ENCODE results near the gene PIGS. TPM values are rescaled to one million over a fixed set of nuclear protein-coding genes. Genes with fewer than 3 reads are reported as not detected.
A peak's percentile ranks its signal among the peaks of the same experiment; 100 is the strongest.
"Not testable (repeated sequence)": the region's sequence is repeated elsewhere in the genome, so short reads cannot be mapped to it uniquely, and the experiment has no call there.

Gene PIGS
- polyA plus RNA-seq (ENCODE audit: insufficient read length in 4 of 4) = 10 to 100 TPM; 37.5 to 99.7 (median 96.4) TPM

DNA sequence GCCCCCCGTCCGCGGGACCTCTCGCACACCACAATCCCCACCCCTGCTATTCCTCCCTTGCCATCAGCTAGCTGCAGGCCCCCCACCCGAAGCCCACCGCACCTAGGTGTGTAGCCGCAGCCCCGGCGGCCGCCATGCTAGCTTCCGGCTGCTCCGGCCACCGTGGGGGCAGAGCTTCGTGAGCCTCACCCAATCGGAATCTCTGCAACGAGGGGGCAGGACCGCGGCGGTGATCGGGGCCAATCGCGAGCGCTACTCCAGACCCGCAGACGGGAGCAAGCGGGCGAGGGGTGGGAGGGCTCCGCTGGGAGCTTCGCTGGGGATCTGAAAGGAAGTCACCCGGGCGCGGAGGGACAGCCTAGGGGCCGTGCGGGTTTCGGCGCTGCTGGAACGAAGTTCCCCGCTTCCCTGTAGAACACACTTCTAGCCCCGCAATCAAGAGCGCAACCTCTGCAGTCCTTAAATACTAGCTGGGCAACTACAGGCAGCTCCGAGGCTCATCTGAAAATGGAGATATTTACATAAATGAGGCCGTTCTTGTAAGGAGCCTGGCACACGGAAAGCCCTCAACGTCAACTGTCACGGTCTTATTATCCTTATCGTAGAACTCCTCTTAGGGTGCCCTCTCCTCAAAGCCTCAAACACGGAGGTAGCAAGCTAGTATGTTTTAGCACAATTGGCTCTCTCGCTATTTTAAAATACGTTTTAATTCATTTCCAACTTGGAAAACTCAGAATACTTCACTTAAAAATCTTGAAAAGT lies at the start of gene PIGS:
PIGS (minus strand) TSS at position 164 of the 762 bp plus-strand sequence; CDS start at position 136, 28 bp downstream.
- peak; percentile 75 to 82 (median 78) for DNase-seq (ENCODE audit: low read depth in 4 of 4, low spot score in 3 of 4)

DNA sequence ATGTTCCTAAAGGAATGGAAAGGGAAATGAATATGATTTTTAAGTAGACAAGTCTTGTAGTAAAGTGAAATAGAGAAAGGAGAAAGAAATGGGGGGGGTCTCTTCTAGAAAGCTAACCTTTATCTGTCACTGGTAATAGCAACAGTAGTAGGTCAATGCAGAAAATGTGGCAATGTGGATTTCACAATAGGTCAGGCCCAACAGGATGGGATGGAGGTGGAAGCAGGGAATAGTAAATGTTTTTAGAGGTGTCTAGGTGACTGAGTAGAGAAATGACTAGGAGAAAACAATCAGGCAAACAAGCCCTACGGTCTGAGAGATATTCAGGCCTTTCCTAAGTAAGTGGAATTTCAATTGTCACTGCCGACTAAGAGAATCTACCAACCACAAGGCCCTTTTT lies 48.7 kb upstream of the PIGS start:
- no peak for DNase-seq (ENCODE audit: low read depth in 4 of 4, low spot score in 3 of 4)

DNA sequence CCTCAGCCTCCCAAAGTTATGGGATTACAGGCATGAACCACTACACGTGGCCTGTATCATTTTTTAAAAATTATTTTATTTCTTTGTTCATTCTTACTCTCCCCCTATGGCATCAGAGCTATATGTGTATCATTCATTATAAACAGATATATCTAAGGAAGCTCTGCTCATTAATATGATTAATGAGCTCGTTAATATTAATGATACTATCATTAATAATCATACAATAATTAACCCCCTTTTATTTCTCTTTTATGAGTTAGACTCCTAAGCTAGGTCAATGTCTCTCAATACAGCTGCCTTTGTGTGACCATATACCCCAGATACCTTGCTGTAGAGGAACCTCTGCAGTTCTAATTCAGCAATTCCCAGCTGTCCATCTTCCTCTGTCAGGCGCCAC lies 47.1 kb upstream of the PIGS start:
- no peak for DNase-seq (ENCODE audit: low read depth in 4 of 4, low spot score in 3 of 4)

DNA sequence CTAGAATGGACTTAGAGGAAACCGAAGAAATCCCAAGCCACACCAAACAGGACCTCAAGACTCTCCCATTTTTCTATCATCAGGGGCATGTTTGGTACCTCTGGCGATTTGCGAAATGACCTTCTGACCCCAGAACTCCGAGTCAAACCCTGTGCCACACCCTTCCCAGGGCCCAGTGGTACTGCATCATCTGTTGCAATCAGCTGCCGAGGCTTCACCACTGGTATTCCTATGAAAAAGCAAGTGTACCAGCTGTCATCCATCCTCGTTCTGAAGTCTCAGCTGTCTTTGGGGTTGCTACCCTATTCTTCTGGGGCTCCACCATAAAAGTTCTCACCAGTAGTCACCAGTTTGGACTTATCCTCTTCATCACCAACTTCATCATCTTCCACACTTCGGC lies 45.0 kb upstream of the PIGS start:
- DNase-seq (ENCODE audit: low read depth in 4 of 4, low spot score in 3 of 4) = no peak

DNA sequence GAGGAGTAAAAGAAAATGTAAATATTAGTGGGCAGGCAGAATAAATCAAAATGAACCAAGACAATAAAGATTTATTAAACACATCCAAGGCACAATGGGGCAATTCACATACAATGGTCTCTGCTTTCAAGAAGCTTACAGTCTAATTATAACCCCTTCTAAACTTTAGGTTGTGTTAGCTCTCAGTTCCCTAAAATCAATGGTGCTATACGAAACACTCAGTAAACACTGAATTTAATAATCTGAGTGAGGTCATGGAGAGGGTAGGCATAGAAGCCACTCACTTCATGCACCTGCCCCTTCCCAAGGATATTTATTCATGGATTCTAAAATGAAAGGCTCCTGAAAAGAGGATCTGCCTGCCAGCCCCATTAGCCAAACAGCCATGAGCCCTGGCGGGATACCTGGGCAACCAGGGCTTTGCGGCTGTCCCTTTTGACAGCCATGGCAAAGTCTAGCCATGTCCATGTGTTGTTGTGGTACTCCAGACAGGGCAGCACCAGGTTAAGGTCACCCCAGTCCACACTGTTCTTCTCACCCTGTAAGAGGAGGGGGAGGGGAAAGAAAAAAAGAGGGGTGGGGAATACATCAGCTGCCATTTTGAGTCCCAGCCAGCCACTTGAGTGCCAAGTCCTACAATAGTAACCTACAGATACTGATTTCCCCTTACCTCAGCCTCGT lies 44.1 kb upstream of the PIGS start:
- DNase-seq (ENCODE audit: low read depth in 4 of 4, low spot score in 3 of 4) = no peak

DNA sequence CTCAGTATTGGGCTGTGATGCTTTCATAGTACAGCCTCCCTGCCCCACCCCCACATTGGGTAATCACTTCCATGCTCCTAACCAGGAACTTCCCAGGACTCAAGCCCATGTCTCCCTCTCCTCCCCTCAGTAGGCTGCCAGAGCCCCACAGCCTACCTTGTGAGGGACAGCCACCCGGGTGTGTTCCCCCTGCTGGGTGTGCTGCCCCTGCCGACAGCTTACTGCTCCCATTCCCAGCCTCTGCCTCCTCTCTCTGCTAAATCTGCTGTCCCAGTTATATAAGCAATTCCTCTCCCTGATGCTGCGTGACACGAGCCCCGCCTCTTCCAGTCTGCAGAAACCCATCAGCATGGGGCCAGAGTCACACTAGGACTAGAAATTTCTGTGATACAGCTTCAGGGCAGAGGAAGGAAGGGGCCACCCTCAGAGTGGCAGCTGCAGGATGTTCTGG lies 42.6 kb upstream of the PIGS start, which contains the start of gene RSKR:
RSKR (minus strand) TSS at position 255 of the 451 bp plus-strand sequence; CDS start at position 231, 24 bp downstream.
- no peak for DNase-seq (ENCODE audit: low read depth in 4 of 4, low spot score in 3 of 4)

DNA sequence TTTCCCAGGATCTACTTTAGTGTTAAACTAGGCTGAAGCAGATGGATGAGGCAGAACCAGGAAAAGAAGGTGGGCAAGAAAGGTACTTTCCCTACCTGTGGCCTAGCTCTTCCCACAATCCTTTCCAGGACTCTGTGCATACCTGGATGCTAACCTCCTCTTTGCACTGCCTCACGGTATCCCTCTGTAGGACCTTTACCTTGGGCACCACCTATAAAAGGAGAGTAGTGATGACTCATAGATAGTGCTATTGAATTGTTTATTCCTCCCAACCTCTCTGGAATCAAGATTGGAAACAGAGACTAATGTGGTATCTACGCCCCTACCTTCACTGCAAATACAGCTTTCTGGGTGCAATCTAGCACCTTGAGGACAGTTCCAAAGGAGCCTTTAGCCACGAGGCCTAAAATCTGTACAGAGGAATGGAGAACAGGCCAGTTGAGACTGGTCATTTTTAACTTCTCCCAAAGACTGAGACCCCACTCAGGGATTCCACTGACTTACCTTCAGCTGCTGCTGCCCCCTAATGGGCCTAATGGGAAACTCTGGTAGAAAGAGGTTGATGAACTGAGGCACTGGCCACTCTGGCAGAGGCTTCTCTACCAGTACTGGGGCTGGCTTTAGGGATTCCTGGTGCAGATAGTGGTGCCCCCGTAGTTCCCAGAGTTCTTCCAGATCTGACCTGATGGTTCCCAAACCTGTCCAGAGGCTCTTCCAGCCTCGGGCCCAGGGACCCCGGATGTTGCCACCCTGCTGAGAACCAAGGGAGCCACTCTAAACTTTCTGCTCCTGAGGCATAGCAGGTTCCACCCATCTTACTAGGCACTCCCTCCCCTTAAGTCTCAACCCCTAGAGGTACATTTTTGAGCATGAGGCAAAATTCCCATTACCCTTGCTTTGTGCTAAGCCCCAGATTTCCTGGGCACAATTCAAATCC lies 41.9 kb upstream of the PIGS start:
- DNase-seq (ENCODE audit: low read depth in 4 of 4, low spot score in 3 of 4) = peak in 1 of 4 donors; percentile 27

DNA sequence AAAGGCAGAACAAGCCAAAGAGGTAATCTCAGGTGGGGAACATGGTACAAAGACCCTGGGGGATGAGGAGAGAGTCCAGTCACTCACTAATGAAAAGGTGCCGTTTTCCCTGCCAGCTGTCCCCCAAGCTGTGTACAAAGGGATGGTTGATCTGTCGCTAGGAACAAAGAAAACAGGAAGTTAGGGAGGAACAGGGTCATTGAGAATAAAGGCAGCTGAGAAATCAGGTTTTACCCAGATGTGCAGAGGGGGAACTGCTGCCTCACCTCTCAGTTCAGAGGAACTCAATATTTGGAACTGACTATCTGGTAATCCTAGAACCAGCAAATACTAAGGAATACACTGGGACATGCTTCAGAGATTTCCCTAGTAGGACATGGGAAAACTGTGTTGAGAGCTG lies 41.2 kb upstream of the PIGS start:
- DNase-seq (ENCODE audit: low read depth in 4 of 4, low spot score in 3 of 4) = no peak

DNA sequence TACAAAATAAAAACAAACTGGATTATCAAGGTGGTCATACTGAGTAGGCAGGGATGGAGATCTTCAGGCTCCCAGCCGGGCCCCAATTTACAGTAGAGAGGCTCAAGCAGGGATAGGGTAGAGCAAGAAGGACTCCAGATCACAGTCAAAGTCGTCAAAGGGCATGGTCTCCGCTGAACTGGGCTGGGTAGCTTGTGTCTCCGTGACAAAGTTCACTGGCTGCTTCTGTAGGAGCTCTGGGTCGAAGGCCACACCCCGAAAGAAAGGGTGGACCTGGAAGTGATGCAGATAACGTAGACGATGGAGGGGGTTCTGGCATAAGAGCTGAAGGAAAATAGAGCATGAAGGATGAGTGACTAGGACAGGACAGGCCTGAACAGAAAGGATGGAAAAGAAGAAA lies 39.1 kb upstream of the PIGS start:
- no peak for DNase-seq (ENCODE audit: low read depth in 4 of 4, low spot score in 3 of 4)

DNA sequence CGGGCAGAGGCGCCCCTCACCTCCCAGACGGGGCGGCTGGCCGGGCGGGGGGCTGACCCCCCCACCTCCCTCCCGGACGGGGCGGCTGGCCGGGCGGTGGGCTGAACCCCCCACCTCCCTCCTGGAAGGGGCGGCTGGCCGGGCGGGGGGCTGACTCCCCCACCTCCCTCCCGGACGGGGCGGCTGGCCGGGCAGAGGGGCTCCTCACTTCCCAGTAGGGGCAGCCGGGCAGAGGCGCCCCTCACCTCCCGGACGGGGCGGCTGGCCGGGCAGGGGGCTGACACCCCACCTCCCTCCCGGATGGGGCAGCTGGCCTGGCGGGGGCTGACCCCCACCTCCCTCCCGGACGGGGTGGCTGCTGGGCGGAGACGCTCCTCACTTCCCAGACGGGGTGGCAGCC lies 32.7 kb upstream of the PIGS start:
- DNase-seq (ENCODE audit: low read depth in 4 of 4, low spot score in 3 of 4) = not testable (repeated sequence)

DNA sequence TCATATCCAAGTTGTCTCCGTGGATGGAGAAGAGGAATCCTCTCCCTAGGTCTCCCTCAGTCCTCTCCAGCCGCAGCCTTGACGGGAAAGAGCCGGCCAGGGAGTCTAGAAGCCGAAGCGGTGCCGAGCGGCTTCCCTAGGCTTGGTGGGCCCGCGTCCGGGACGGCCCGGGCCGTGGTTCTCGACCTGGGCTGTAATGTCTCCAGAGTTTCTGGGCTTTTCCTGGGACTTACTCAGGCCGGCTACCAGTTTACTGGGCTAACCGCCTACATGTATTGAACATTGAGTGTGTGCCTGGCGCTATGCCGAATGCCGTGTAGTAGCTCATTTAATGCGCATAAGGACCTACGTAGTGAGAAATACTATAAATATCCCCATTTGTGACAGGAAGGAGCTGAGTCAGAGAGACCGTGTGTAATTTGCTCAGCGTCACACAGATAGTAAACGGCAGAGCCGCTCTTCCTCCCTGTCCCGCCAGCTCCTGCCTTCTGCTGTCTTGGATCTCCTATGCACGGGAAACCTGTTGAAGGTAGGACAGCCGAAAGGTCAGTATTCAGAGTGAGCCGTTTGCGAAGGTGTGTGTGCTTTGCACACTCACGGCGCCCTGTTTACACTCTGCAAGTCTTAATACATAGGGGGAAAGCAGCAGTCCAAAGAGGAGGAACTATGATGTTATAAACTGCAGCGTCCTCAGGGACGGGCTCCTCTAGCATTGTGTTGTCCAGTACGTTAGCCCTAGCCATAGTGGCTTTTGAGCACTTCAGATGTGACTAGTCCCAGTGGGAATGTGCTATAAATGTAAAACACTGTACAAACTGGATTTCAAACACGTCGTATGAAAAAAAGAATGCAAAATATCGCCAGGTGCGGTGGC lies 28.2 kb upstream of the PIGS start:
- DNase-seq (ENCODE audit: low read depth in 4 of 4, low spot score in 3 of 4) = peak in 1 of 4 donors; percentile 32

DNA sequence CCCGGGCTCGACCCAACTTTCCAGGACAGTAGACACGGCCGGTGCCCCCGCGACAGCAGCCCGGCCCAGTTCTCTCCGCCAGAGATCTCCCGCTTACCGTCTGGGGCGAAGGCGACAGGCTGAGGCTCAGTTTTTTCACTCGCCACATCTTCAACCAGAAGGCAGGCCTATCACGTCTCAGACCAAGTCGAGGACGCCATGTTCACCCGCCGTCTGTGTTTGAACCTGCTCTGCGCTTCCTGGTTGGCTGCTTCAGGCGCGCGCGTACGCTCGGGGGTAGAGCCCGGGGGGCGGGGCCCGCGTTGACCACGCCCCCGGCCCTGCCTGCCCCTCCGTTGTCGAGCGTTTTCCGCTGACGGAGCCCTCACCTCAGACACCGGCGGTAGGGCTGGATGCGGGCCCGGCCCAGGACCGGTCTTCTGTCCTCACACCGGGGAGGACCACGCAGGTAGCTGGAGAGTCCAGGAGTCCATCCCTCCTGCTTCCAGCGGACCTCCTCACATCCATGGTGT lies 27.5 kb upstream of the PIGS start, which contains the start of gene SPAG5:
SPAG5 (minus strand) TSS at position 227 of the 512 bp plus-strand sequence; CDS start at position 148, 79 bp downstream.
- DNase-seq (ENCODE audit: low read depth in 4 of 4, low spot score in 3 of 4) = peak; percentile 81 to 85 (median 82)

DNA sequence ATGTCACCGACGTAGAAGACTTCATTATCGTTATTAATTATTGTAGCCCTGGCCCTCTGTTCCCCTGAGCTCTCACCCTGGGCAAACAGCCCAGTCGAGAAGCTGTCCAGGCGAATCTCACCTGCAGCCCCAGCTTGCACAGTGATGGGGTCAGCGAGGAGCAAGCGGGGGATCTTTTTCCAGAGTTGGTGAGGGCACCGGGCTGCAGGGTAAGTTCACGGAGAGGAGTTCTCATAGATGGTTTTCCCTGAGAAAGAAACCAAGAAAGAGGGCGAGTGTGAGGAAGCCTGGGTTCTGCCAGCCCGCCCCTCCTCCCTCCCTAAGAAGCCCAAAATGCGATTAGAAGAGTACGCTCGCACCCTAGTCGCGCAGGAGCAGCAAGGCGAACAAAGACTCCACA lies 27.1 kb upstream of the PIGS start:
- no peak for DNase-seq (ENCODE audit: low read depth in 4 of 4, low spot score in 3 of 4)

DNA sequence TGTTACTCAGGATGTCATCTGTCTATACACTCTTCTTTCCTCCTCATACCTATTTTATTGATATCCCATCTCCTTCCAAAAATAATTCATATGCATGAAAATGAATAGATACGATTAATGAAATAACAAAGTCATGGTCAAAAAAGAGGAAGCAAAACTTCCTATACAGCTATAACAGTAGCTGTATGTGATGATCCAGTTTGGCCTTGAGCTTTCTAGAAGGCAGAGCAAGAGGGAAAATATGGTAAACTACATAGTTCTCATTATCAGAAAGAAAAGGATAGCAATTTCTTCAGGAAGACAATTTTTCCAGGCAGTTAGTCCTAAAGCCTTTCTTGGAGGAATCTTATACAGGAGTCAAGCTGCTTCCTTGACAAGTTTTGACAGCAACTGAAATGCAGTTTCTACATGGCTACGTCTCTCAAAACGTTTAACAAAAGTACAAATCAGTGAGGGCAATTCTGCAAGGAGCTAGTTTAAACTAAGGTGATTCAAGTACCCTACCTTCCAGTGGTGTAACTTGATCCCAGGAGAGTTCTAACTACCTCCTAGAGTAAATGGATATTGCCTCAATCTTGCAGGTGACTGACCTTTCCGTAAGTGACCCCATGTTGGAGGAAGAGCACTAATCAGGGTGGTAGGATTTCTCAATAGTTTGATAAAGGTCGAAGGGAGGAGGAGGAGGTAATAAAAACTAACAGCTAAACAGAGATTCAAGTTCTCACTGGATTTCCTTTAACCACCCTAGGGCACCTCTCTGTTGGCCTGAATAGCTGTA lies 26.5 kb upstream of the PIGS start:
- DNase-seq (ENCODE audit: low read depth in 4 of 4, low spot score in 3 of 4) = no peak

DNA sequence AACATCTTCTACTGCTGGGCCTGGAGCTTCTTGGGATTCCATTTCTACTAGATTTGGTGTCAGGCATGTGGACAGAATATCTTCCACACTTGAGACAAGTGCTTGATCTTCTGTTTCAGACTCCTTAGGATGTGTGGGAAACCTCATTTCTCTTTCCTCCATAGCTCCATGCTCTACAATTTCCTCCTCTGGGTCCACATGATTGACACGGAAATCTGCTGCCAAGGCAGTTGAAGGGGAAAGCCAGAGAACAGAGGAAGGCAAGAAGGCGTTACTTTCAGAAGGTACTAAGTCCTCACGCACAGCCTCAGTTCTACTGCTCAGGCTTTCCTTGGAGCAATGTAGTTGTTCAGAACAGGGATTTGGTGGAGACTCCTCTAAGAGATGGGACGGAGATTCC lies 20.9 kb upstream of the PIGS start:
- DNase-seq (ENCODE audit: low read depth in 4 of 4, low spot score in 3 of 4) = no peak

DNA sequence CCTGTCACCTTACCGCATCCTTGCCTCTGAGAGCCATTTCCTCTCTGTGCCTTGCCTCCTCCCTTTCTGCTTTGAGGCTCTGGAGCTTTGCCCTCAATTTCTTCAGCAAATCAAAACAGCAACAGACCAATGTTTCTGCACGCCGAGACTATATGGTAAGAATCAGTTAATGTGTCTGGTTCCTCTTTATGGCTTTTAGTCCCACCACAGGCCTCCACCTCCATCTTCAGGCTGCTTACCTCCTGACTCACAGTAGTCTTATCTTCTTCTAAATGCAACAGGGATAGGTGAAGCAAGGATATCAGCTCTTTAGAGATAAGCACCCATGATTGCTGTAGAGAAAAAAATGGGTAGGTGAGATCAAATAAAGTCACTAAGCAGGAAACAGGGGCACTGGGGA lies 14.5 kb upstream of the PIGS start:
- DNase-seq (ENCODE audit: low read depth in 4 of 4, low spot score in 3 of 4) = no peak

DNA sequence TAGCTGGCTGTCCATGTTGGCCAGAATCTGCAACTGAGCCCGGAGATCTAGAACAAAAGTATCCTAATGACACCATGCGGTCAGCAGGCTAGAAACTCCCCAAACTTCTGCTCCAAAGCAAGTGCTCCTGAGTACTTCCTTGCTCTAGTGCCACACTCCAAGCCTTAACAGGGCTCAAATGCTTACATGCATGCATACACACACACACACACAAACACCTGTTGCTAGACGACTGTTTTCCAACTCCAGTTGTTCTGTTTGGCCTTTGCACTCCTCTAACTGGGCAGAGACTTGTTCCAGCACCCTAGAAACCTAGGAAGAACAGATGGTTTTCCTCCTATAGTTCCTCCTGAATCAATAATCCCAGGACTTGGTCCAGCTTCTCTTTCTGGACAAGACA lies 13.1 kb upstream of the PIGS start:
- DNase-seq (ENCODE audit: low read depth in 4 of 4, low spot score in 3 of 4) = no peak

DNA sequence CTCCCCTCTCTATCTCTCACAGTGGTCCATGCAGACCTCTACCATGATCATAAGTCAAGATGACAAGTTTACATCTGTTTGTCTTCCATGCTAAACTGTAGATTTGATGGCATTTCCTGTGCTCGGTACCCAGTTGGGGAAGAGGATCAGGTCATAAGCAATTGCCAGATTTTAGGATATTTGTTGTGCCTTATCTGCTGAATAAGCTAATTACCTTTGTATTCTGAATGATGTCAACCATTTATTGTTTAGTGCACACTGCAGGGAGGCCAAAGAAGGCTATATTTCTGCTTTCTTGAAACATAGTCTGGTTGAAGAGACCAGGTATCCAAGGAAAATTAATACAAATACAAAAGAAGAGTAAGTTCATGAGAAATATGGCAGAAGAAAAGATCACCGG lies 11.2 kb upstream of the PIGS start:
- no peak for DNase-seq (ENCODE audit: low read depth in 4 of 4, low spot score in 3 of 4)

DNA sequence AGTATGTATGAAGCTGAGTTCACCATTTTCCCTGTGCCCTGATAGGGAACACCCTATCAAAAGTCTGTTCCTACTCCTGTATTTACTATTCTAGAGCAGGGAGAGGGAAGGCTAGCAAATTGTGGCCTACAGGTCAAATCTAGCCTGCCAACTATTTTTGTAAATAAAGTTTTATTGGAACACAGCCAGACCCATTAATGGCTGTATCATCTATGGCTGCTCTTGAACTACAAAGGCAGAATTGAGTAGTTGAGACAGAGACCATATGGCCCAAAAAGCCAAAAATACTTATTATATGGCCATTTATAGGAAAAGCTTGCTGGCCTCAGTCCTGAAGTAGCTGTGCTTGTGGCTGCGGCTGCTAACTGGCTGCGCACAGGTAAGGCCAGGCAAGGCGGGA lies 9.6 kb upstream of the PIGS start:
- DNase-seq (ENCODE audit: low read depth in 4 of 4, low spot score in 3 of 4) = no peak
